ENCODE results near the gene PUM2. TPM values are rescaled to one million over a fixed set of nuclear protein-coding genes. Genes with fewer than 3 reads are reported as not detected.
A peak's percentile ranks its signal among the peaks of the same experiment; 100 is the strongest.

PUM2 gene
- total and polyA plus RNA-seq, 2 experiments from 2014 or later: 13.6 to 18.3 TPM

GRCh38 chr2:20230114-20230425 is 120.6 kb downstream of the PUM2 start:
- H3K27ac ChIP-seq: no peak overlapping the region
- no peak overlapping the region for H3K4me2 ChIP-seq (ENCODE audit: unreplicated experiment)
- no peaks in the 10 kb centered on the region for H3K79me2 ChIP-seq (ENCODE audit: insufficient read depth)
- H3F3A ChIP-seq (ENCODE audit: insufficient read depth): no peaks in the 10 kb centered on the region
- TF ChIP-seq EZH2phosphoT487 (IDR thresholded peaks at IDR 0.05; ENCODE audit: insufficient read depth, low read depth): no peak
- TF ChIP-seq EZH2 (IDR thresholded peaks at IDR 0.05; ENCODE audit: insufficient read depth, poor library complexity, severe bottlenecking): no peak
- no peaks in the 10 kb centered on the region for H3K36me3 ChIP-seq (ENCODE audit: low read depth)
- H3K27me3 ChIP-seq (replicated peaks; ENCODE audit: insufficient read depth): no peaks in the 10 kb centered on the region
- H3K4me1 ChIP-seq (ENCODE audit: insufficient read depth): peaks cover 8% of the 10 kb centered on the region; the same call in 1 of the 2 replicates
- DNase-seq: no peak
- WGBS, 2 experiments (ENCODE audit: low coverage in 1 of 2, low lambda C conversion rate in 2 of 2, missing lambda C conversion rate in 2 of 2): 24 to 30% methylated on average over 4 of the region's 4 CpGs
- H3K4me3 ChIP-seq: no peak overlapping the region
- H4K20me1 ChIP-seq (ENCODE audit: insufficient read depth): no peaks in the 10 kb centered on the region
- no peaks in the 10 kb centered on the region for H3K9me3 ChIP-seq (ENCODE audit: low read depth)
- in situ Hi-C loops (cut with MboI): no loop called here
- no peak overlapping the region for H2AFZ ChIP-seq
- H3K9ac ChIP-seq: no peak overlapping the region
- no peaks in the 10 kb centered on the region for H3K9me2 ChIP-seq (ENCODE audit: insufficient read depth)

DNA sequence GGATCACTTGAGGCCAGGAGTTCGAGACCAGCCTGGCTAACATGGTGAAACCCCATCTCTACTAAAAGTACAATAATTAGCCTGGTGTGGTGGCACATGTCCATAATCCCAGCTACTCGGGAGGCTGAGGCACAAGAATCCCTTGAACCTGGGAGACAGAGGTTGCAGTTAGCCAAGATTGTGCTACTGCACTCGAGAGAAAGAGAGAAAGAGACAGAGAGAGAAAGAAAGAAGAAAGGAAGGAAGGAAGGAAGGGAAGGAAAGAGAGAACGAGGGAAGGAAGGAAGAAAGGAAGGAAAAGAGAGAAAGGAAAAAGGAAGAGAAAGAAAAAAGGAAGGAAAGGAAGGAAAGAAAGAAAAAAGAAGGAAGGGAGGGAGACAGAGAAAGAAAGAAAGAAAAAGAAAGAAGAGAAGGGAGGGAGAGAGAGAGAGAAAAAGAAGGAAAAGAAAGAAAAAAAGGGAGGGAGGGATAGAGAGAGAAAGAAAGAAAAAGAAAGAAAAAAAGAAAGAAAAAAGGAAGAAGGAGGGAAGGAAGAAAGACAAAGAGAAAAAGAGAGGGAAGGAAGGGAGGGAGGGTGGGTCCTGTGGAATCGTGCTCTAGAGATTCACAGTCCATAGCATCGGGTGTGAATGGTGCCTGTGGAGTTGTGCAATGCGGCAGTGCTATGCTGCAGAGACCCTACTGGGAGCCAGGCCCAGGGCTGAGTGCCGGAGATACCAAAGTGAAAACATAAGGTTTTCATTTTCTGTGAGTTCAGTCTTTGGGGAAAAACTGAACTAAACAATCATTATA is 121.1 kb downstream of the PUM2 start:
- TF ChIP-seq EZH2phosphoT487 (IDR thresholded peaks at IDR 0.05; ENCODE audit: insufficient read depth, low read depth): no peak
- TF ChIP-seq EZH2 (IDR thresholded peaks at IDR 0.05; ENCODE audit: insufficient read depth, poor library complexity, severe bottlenecking): no peak
- Histone ChIP-seq H3K9me2 (ENCODE audit: insufficient read depth) (no peaks in the 10 kb centered on the region), H3K4me1 (ENCODE audit: insufficient read depth) (peaks cover 8% of the 10 kb centered on the region; the same call in 1 of the 2 replicates), H3K79me2 (ENCODE audit: insufficient read depth) (no peaks in the 10 kb centered on the region), H4K20me1 (ENCODE audit: insufficient read depth) (no peaks in the 10 kb centered on the region), H3F3A (ENCODE audit: insufficient read depth) (no peaks in the 10 kb centered on the region), H3K27me3 (replicated peaks; ENCODE audit: insufficient read depth) (no peaks in the 10 kb centered on the region), H3K27ac (no peak overlapping the region), H2AFZ (no peak overlapping the region), H3K36me3 (ENCODE audit: low read depth) (no peaks in the 10 kb centered on the region), H3K9ac (no peak overlapping the region), H3K9me3 (ENCODE audit: low read depth) (no peaks in the 10 kb centered on the region), H3K4me2 (ENCODE audit: unreplicated experiment) (no peak overlapping the region), H3K4me3 (no peak overlapping the region)
- WGBS, 2 experiments (ENCODE audit: low coverage in 1 of 2, low lambda C conversion rate in 2 of 2, missing lambda C conversion rate in 2 of 2): 46 to 51% methylated on average over 7 to 8 of the region's 8 CpGs
- in situ Hi-C loops (cut with MboI): no loop called here
- DNase-seq: peak; percentile 63

DNA sequence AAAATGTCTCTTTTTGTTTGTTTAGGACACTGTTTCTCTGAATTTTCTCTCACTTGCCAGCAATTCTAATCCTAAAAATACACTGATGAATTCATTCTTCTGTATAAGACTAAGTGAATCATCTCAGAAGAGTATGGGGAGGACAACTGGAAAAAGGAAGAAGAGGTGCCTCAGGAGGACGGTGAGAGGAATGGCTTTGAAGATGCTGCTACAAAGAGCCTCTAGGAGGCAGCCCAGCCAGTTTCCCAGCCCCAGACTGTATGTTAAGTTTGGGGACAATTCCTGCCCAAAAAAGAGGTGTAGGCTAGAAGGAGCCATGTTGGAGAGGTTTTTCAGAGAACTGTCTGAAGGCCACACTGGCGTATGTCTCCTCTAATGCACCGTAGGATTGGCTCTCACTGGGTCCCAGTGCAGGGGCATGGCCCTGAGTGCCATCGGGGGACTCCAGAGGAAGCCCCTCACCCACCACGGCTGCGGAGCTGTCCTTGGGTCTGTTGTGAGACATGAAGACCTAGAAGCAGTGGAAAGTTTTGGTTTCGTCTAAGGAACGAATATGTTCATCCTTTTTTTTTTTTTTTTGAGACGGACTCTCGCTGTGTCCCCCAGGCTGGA is 122.6 kb downstream of the PUM2 start:
- peaks cover 8% of the 10 kb centered on the region; the same call in 1 of the 2 replicates for H3K4me1 ChIP-seq (ENCODE audit: insufficient read depth)
- in situ Hi-C loops (cut with MboI): no loop called here

DNA sequence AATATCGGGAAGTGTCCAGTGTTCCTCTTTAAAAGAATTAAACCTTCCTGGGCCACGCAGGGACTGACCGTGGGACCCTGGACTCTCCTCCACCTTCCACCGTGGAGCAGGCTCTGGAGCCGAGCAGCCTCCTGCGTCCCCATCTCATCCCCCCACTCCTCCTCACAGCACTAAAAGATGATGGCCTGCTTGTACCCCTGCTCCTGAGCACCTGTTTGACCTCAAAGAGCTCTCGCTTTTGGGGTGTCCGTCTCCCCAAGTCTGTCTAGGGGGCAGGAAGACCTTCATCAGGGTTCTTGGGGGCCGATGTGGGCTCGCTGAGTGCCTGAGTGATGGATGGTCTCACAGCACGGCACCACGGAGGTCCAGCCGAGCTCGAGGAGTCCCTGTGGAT is 124.5 kb downstream of the PUM2 start:
- Histone ChIP-seq H4K20me1 (ENCODE audit: insufficient read depth) (no peaks in the 10 kb centered on the region), H3K4me2 (ENCODE audit: unreplicated experiment) (no peak overlapping the region), H2AFZ (no peak overlapping the region), H3K36me3 (ENCODE audit: low read depth) (no peaks in the 10 kb centered on the region), H3F3A (ENCODE audit: insufficient read depth) (peaks cover 19% of the 10 kb centered on the region), H3K27me3 (replicated peaks; ENCODE audit: insufficient read depth) (no peaks in the 10 kb centered on the region), H3K9ac (no peak overlapping the region), H3K27ac (no peak overlapping the region), H3K9me2 (ENCODE audit: insufficient read depth) (no peaks in the 10 kb centered on the region), H3K79me2 (ENCODE audit: insufficient read depth) (no peaks in the 10 kb centered on the region), H3K4me3 (no peak overlapping the region), H3K4me1 (ENCODE audit: insufficient read depth) (peaks cover 17% of the 10 kb centered on the region), H3K9me3 (ENCODE audit: low read depth) (no peaks in the 10 kb centered on the region)
- no peak for DNase-seq
- WGBS, 2 experiments (ENCODE audit: low coverage in 1 of 2, low lambda C conversion rate in 2 of 2, missing lambda C conversion rate in 2 of 2): 85 to 90% methylated on average over 14 of the region's 14 CpGs
- no peak for TF ChIP-seq EZH2phosphoT487 (IDR thresholded peaks at IDR 0.05; ENCODE audit: insufficient read depth, low read depth)
- TF ChIP-seq EZH2 (IDR thresholded peaks at IDR 0.05; ENCODE audit: insufficient read depth, poor library complexity, severe bottlenecking): no peak
- in situ Hi-C loops (cut with MboI): no loop called here

More for the DNA sequence above, 122.6 kb downstream of the PUM2 start:
- Histone ChIP-seq H3K9ac (no peak overlapping the region), H3K9me2 (ENCODE audit: insufficient read depth) (no peaks in the 10 kb centered on the region), H4K20me1 (ENCODE audit: insufficient read depth) (no peaks in the 10 kb centered on the region), H3K9me3 (ENCODE audit: low read depth) (no peaks in the 10 kb centered on the region), H3K36me3 (ENCODE audit: low read depth) (no peaks in the 10 kb centered on the region), H3K4me3 (no peak overlapping the region), H3K27me3 (replicated peaks; ENCODE audit: insufficient read depth) (no peaks in the 10 kb centered on the region), H3F3A (ENCODE audit: insufficient read depth) (0 out of 2 replicates have a peak, but pooled peaks cover under 1% of the 10 kb centered on the region), H3K4me2 (ENCODE audit: unreplicated experiment) (no peak overlapping the region), H2AFZ (no peak overlapping the region), H3K79me2 (ENCODE audit: insufficient read depth) (no peaks in the 10 kb centered on the region), H3K27ac (no peak overlapping the region)
- TF ChIP-seq EZH2phosphoT487 (IDR thresholded peaks at IDR 0.05; ENCODE audit: insufficient read depth, low read depth) (no peak), EZH2 (IDR thresholded peaks at IDR 0.05; ENCODE audit: insufficient read depth, poor library complexity, severe bottlenecking) (no peak)
- no peak for DNase-seq
- 94 to 96% methylated on average over 10 of the region's 10 CpGs for WGBS, 2 experiments (ENCODE audit: low coverage in 1 of 2, low lambda C conversion rate in 2 of 2, missing lambda C conversion rate in 2 of 2)

All from GM23248 (cell line).